Measurements from ENCODE around the gene CAPN3.

DNA sequence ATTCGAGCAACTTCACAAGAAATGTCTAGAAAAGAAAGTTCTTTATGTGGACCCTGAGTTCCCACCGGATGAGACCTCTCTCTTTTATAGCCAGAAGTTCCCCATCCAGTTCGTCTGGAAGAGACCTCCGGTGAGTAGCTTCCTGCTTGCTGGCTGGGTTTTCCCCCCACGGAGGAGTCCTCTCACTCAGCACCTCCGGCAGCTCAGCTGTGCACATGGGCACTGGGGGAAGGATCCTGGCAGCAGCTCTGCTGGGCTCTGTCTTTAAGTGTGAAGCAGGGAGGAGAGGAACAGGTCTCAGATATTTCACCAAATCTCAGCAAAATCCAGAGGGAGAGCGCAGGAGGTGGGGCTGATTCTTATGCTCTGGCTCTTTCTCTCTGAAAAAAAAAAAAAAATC is 684 bp downstream of the CAPN3 start:
- TF ChIP-seq EZH2phosphoT487 (IDR thresholded peaks at IDR 0.05; ENCODE audit: borderline replicate concordance, low read depth, low read length) (no peak), CTCF (conservative IDR thresholded peaks at IDR 0.05; ENCODE audit: low read length) (no peak)
